Fibroblast of peridontal ligament (primary cell): Measurements from ENCODE around the gene NPIPB9.
"Not testable (repeated sequence)": the region's sequence is repeated elsewhere in the genome, so short reads cannot be mapped to it uniquely, and the experiment has no call there.

Source experiments
- DNase-seq: peaks from one replicate; pipeline ENCODE4 v3.0.0-alpha.2; 2010; ENCODE audit errors: extremely low read depth

NPIPB9 gene

DNA sequence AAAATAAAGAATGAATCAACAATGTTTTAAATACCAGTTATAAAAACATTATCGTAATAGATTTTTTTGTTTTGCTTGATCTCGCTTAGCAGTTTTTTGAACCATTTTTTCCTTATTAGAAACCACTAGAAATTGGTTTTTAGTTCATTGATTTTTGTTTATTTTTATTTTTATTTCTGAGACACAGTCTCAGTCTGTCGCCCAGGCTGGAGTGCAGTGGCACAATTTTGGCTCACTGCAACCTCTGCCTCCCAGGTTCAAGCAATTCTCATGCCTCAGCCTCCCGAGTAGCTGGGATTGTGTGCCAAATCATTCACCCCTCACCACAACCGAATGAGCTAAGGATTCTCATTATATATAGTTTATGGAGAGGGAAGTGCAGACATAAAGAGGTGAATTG is at the start of gene NPIPB9:
Gene NPIPB9 (plus strand): TSS at position 301 of the 400 bp plus-strand sequence.
- DNase-seq, result not testable (repeated sequence)

GRCh38 chr16:28704246-28704645 is 47.3 kb upstream of the NPIPB9 start:
- DNase-seq, result not testable (repeated sequence)

DNA sequence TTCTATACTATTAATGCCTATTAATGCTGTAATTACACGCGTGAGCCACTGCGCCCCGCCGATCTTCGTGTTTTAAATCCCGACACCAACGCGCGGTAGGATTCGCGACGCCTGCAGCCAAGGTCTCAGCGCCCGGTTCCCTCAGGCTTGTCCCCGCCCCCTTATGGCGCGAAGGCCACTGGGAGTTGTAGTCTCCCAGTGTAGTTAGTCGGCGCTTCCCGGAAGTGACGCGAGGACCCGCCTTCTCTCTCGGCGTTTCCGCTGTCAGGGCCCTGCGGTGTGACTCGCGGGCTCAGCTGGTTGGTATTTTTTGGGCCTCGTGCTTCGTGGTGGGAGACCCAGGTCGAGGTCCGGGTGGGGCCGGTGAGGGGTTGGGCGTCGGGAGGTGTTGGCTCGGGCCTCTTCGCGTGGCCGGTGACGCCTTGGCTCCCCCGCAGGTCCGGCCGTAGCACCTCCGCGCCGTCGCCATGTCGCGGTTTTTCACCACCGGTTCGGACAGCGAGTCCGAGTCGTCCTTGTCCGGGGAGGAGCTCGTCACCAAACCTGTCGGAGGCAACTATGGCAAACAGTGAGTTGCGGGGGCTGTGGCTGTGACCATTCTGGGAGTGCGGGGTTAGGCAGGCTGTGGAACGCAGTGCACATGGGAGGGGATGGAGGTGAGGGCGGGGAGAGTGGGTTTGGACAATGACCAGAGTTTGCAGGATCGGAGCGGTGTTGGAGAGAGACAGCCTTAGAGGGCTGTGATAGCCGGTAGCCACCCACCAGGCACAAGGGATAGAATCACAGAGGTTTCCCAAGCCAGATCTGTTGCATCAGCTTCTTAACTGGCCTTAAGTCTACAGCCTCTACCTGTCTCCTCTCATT is 40.1 kb upstream of the NPIPB9 start, which contains the start of gene EIF3C:
Gene EIF3C (plus strand): TSS at position 245 of the 864 bp plus-strand sequence. CDS start 223 bp downstream, at position 468.
- DNase-seq, result not testable (repeated sequence)

DNA sequence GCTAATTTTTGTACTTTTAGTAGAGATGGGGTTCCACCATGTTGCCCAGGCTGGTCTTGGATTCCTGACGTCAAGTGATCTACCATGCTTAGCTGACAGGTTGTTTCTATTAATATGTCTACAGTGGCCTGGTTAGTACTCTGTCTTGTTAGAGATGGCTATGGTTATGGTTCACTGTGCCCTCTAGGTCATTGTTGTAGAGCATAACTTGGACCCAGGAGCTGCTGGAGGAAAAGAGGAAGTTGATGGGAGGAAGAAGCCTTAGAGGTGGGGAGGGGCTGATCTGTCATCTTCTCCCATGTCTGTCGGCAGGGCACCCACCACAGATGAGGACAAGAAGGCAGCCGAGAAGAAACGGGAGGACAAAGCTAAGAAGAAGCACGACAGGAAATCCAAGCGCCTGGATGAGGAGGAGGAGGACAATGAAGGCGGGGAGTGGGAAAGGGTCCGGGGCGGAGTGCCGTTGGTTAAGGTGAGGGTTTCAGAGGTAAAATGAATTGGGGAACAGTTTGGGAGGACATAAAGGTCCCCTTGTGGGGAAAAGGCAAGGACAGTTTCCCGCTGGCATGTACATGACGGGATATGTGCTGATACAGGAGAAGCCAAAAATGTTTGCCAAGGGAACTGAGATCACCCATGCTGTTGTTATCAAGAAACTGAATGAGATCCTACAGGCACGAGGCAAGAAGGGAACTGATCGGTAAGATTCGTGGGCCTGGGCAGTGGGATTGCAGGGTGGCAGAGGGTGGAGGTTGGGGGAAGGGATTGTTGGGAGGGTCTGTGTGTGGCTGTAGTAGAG is 28.5 kb upstream of the NPIPB9 start:
- DNase-seq, result not testable (repeated sequence)

DNA sequence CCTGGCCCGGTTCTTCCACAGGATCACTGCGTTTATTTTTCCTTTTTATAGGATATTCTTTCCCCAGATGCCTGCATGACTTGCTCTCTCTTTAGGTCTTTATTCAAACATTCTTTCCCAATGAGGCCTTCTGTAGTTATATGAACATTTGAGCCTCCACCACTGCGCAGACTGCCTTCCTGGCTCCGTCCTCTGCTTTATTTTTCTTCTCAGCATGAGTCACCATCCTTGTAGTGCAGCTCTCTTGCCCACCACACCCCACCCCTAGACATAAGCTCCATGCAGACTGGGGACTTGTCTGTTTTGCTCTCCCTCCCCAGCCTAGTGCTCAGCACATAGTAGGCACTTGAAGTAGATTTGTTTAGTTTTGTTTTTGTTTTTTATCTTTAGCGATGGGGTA is 20.3 kb upstream of the NPIPB9 start:
- not testable (repeated sequence) for DNase-seq

GRCh38 chr16:28732455-28733124 is 19.0 kb upstream of the NPIPB9 start:
- DNase-seq, result not testable (repeated sequence)

DNA sequence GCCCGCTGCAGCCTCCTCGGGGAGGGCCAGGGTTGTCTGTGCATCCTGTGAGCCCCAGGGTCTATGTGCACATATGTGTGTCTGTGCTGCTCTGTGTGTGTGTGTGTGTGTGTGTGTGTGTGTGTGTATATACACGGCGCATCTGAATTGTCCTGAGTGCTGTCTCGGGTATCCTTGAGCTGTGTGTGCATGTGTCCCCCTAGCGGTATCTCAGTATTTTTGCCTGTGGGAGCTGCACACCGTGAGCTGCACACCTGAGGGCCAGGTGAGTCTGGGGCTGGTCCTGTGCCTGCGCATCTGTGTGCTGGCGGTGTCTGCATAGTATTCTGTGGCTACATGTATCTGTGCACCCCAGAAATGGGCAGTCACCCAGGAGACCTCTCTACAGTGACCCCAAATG is 11.8 kb upstream of the NPIPB9 start:
- DNase-seq, result not testable (repeated sequence)

DNA sequence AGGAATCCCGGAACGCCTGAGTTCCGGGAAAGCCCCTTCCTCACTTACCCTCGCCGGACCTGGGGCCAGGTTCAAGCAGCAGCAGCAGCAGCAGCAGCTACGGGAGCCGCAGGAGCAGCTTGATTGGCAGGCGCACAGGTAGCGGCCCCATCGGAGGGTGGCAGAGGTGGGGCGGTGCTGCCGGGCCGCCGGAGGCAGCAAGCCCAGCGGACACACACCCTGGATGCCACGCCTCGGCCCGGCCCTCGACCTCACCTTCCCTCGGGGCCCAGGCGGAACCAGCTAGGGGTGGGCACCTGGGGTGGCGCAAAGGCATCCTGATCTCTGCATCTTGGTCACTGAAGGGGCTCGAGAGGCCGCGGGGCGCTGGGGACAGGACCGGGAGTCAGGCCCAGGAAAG is 11.0 kb upstream of the NPIPB9 start:
- DNase-seq, result not testable (repeated sequence)

DNA sequence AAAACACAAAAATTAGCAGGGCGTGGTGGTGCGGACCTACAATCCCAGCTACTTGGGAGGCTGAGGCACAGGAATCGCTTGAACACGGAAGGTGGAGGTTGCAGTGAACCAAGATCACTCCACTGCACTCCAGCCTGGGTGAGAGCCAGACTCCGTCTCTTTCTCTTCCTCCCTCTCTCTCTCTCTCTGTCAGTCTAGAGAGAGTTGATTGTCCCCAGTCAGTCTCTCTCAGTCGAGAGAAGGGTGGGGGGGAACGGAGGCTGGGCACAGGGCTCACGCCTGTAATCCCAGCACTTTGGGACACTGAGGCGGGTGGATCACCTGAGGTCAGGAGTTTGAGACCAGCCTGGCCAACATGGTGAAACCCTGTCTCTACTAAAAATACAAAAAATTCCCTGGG is 10.3 kb upstream of the NPIPB9 start:
- not testable (repeated sequence) for DNase-seq

- not testable (repeated sequence) for DNase-seq
Measured at GRCh38 chr16:28746618-28747350, 4.8 kb upstream of the NPIPB9 start.

- DNase-seq, result not testable (repeated sequence)
Measured at GRCh38 chr16:28749997-28750465, 1.6 kb upstream of the NPIPB9 start.

GRCh38 chr16:28750469-28751067 is 1.0 kb upstream of the NPIPB9 start:
- not testable (repeated sequence) for DNase-seq

GRCh38 chr16:28781697-28782096 is 30.1 kb downstream of the NPIPB9 start:
- not testable (repeated sequence) for DNase-seq

GRCh38 chr16:28782357-28782756 is 30.8 kb downstream of the NPIPB9 start:
- DNase-seq, result not testable (repeated sequence)

DNA sequence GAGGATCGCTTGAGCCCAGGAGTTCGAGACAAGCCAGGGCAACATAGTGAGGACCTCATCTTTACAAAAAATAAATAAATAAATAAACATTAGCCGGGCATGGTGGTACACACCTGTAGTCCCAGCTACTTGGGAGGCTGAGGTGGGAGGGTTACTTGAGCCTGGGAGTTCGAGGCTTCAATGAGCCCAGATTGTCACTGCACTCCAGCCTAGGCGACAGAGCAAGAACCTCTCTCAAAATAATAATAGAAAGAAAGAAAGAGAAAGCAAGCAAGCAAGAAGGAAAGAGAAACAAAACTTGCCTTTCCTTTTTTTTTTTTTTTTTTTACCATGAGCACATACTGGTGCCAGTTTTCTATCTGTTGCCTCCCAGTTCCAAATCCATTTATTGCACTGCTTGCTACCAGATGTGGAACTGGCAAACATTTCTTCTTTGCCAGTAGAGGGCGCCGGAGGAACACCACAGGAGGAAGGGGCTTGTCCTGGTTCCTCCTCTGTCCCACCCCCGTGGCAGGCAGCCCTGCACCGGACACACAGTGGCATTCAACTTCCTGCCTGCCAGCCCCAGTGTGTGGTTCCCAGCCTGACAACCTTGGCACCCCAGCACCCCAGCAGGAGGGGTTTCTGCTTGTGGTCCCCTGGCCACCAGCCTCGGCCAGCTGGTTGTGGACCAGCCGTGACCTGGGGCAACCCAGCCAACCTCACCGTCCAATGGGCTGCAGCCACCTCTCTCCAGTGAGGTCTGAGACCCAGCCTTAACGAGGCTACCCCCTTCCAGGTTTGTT is 50.8 kb downstream of the NPIPB9 start:
- DNase-seq, result not testable (repeated sequence)

GRCh38 chr16:28807445-28808120 is 56.0 kb downstream of the NPIPB9 start:
- not testable (repeated sequence) for DNase-seq

- DNase-seq, result no peak
Measured at GRCh38 chr16:28820016-28820415, 68.4 kb downstream of the NPIPB9 start.

- not testable (repeated sequence) for DNase-seq
Measured at GRCh38 chr16:28820546-28820945, 69.0 kb downstream of the NPIPB9 start.

DNA sequence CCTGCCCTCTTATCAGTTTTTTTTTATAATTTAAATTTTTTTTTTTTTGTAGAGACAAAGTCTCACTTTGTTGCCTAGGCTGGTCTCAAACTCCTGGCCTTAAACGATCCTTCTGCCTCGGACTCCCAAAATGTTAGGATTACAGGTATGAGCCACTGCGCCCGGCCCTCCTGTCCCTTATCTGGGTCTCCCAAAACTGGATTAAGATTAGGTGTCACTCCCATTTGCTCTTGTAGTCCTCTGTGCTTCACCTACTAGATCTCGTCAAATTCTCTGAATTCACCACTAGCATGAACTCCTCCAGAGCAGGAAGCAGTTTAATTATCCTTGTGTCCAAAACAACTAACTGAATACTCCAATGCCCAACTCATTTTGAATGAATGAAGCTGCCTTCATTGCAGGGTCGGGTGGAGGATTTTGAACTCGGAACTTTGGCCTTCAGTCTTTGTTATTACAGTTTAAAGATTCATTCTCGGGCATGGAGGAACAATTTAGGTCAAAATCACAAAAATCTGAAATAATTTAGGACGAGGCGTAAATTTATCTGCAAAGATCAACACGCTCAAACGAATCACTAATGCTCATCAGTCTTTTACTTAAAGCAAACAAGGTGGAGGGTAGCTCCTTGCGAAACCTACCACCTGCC is 70.4 kb downstream of the NPIPB9 start:
- no peak for DNase-seq
